Measurements from ENCODE around the gene TTBK1.

TTBK1 gene

DNA sequence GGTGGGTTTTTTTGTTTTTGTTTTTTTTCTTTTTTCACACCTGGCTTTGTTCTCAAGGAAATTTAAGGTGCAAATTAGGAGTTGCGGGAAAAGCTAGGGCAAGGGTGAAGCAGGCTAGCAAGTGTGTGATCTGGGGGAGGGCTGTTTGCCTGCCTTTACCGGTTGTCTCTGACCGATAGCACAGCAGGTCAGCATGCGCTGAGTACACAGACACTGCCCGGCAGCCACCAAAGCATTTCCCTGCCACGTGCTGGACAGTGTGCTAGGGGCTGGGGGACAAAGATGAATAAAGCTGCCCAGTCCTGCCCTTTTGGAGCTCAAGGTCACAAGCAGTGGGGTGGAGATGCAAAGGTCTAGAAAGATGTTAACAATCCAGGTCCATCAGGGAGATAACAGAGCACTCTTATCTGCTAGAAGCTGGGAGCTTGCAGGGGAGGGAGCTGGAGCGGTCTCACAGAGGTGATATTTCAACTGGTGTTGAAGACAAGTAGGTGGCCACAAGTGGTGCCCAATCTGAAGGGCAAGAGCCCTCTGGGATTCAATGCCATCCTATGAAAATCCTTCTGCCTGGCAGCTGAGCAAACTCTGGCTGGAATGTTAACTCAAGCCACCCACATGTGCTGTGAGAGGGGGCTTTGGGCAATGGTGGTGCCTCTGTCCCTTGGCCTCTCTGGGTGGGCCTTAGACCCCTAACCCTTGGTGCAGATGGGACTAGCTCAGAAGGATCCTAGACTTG is 24.5 kb downstream of the TTBK1 start:
- no peak overlapping the region for H3K9ac ChIP-seq (ENCODE audit: low read length)
- H3K4me1 ChIP-seq (ENCODE audit: control insufficient read depth in 1 of 2, insufficient read depth in 2 of 2, low read length in 2 of 2): peaks cover 4 to 8% of the 10 kb centered on the region in 2 experiments
- H2BK12ac ChIP-seq (ENCODE audit: low read length): no peak overlapping the region
- H2AK5ac ChIP-seq (ENCODE audit: low read length): no peak overlapping the region
- no peak overlapping the region for H2BK120ac ChIP-seq (ENCODE audit: insufficient read depth, low read length, poor library complexity)
- H3K36me3 ChIP-seq (ENCODE audit: control insufficient read depth in 1 of 2, insufficient read depth in 2 of 2, low read length in 2 of 2): no peaks in the 10 kb centered on the region
- no peak overlapping the region for H4K8ac ChIP-seq (ENCODE audit: low read depth, low read length)
- no peak overlapping the region for H3K27ac ChIP-seq (ENCODE audit: low read depth, low read length)
- H2BK5ac ChIP-seq (ENCODE audit: low read depth, low read length, poor library complexity): no peak overlapping the region
- no peak overlapping the region for H3K4ac ChIP-seq (ENCODE audit: low read depth, low read length)
- no peak overlapping the region for H3K23ac ChIP-seq (ENCODE audit: low read length)
- no peak overlapping the region for H3K4me2 ChIP-seq (ENCODE audit: low read length)
- H2AFZ ChIP-seq (ENCODE audit: insufficient read depth, low read length, poor library complexity): no peak overlapping the region
- no peaks in the 10 kb centered on the region for H3K79me1 ChIP-seq (ENCODE audit: low read length)
- DNase-seq: no peak
- no peak overlapping the region for H4K12ac ChIP-seq (ENCODE audit: low read depth, low read length)
- H3K14ac ChIP-seq (ENCODE audit: low read length): no peak overlapping the region
- H3K18ac ChIP-seq (ENCODE audit: low read length): no peak overlapping the region
- H4K91ac ChIP-seq (ENCODE audit: low read depth, low read length): no peak overlapping the region
- no peaks in the 10 kb centered on the region for H3K79me2 ChIP-seq (ENCODE audit: control insufficient read depth, insufficient read depth, low read length, poor library complexity)
- no peaks in the 10 kb centered on the region for H3K9me3 ChIP-seq (ENCODE audit: insufficient read depth, low read depth, low read length)
- H3K4me3 ChIP-seq (ENCODE audit: low read depth, low read length): no peak overlapping the region
- no CpG with 5 or more reads among the region's 7 CpGs for WGBS (ENCODE audit: extremely low coverage, insufficient coverage, insufficient read length)
- H3K27me3 ChIP-seq (ENCODE audit: insufficient read depth, low read length): no peaks in the 10 kb centered on the region

DNA sequence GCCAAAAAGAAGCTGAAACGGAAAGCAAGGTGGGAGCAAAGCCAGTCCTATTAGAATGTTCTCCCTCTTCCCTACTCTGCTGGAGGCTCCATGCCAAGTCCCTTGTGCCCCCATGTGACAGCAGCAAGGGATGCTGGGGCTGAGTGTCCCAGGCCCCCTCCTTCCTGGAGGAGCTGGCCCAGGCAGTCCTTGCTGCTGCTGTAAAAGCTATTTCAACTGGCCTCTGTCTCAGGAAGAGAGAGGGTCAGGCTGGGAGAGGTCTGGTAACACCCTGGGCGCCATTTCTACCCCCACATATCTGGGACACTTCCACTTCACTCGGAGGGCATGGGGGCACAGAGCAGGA is 25.0 kb downstream of the TTBK1 start:
- H3K9ac ChIP-seq (ENCODE audit: low read length): no peak overlapping the region

DNA sequence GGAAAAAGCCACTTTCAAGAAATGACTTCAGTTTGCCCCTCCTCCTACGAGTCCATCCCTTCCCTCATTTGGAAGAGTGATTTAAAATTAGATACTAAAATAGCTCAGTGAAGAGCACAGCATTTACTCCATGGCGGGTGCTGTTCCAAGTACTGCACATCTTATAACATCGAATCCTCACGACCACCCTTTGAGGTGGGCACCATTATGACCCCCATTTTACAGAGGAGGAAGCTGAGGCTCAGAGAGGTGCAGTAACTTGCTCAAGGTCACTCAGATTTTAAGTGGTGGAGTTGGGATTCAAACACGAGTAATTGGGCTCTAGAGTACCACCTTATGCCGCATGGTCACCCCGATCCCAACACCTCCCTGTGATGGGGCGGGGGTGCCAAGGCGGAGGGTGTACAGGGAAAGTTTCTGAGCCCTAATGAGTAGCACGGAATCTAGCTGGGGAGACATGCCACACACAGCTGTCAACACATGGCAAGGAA is 25.5 kb downstream of the TTBK1 start:
- H3K23ac ChIP-seq (ENCODE audit: low read length): no peak overlapping the region
- H3K27ac ChIP-seq (ENCODE audit: low read depth, low read length): no peak overlapping the region
- H2BK120ac ChIP-seq (ENCODE audit: insufficient read depth, low read length, poor library complexity): no peak overlapping the region
- H3K9ac ChIP-seq (ENCODE audit: low read length): no peak overlapping the region
- no peak overlapping the region for H3K4me3 ChIP-seq (ENCODE audit: low read depth, low read length)
- no peak overlapping the region for H2AK5ac ChIP-seq (ENCODE audit: low read length)
- peaks cover 6% of the 10 kb centered on the region for H3K27me3 ChIP-seq (ENCODE audit: insufficient read depth, low read length)
- H2AFZ ChIP-seq (ENCODE audit: insufficient read depth, low read length, poor library complexity): no peak overlapping the region
- H3K79me2 ChIP-seq (ENCODE audit: control insufficient read depth, insufficient read depth, low read length, poor library complexity): no peaks in the 10 kb centered on the region
- no peak overlapping the region for H3K14ac ChIP-seq (ENCODE audit: low read length)
- no peak overlapping the region for H4K8ac ChIP-seq (ENCODE audit: low read depth, low read length)
- H3K4me2 ChIP-seq (ENCODE audit: low read length): no peak overlapping the region
- no peaks in the 10 kb centered on the region for H3K36me3 ChIP-seq (ENCODE audit: control insufficient read depth in 1 of 2, insufficient read depth in 2 of 2, low read length in 2 of 2)
- no peak overlapping the region for H3K18ac ChIP-seq (ENCODE audit: low read length)
- H3K79me1 ChIP-seq (ENCODE audit: low read length): no peaks in the 10 kb centered on the region
- H3K4me1 ChIP-seq (ENCODE audit: control insufficient read depth in 1 of 2, insufficient read depth in 2 of 2, low read length in 2 of 2): peaks cover 4 to 8% of the 10 kb centered on the region in 2 experiments
- no peak overlapping the region for H4K91ac ChIP-seq (ENCODE audit: low read depth, low read length)
- H3K4ac ChIP-seq (ENCODE audit: low read depth, low read length): no peak overlapping the region
- no peak overlapping the region for H2BK5ac ChIP-seq (ENCODE audit: low read depth, low read length, poor library complexity)
- H2BK12ac ChIP-seq (ENCODE audit: low read length): no peak overlapping the region
- no CpG with 5 or more reads among the region's 10 CpGs for WGBS (ENCODE audit: extremely low coverage, insufficient coverage, insufficient read length)
- H4K12ac ChIP-seq (ENCODE audit: low read depth, low read length): no peak overlapping the region
- H3K9me3 ChIP-seq (ENCODE audit: insufficient read depth, low read depth, low read length): peaks cover 2% of the 10 kb centered on the region
- no peak for DNase-seq

More for the DNA sequence above, 25.0 kb downstream of the TTBK1 start:
- Histone ChIP-seq H3K4me1 (ENCODE audit: control insufficient read depth in 1 of 2, insufficient read depth in 2 of 2, low read length in 2 of 2) (peaks cover 4 to 8% of the 10 kb centered on the region in 2 experiments), H3K18ac (ENCODE audit: low read length) (no peak overlapping the region), H2AFZ (ENCODE audit: insufficient read depth, low read length, poor library complexity) (no peak overlapping the region), H3K27me3 (ENCODE audit: insufficient read depth, low read length) (peaks cover 3% of the 10 kb centered on the region), H3K79me1 (ENCODE audit: low read length) (no peaks in the 10 kb centered on the region), H3K27ac (ENCODE audit: low read depth, low read length) (no peak overlapping the region), H3K23ac (ENCODE audit: low read length) (no peak overlapping the region), H2BK12ac (ENCODE audit: low read length) (no peak overlapping the region), H3K14ac (ENCODE audit: low read length) (no peak overlapping the region), H3K79me2 (ENCODE audit: control insufficient read depth, insufficient read depth, low read length, poor library complexity) (no peaks in the 10 kb centered on the region), H3K4me3 (ENCODE audit: low read depth, low read length) (no peak overlapping the region), H2BK120ac (ENCODE audit: insufficient read depth, low read length, poor library complexity) (no peak overlapping the region), H3K36me3 (ENCODE audit: control insufficient read depth in 1 of 2, insufficient read depth in 2 of 2, low read length in 2 of 2) (no peaks in the 10 kb centered on the region), H3K9me3 (ENCODE audit: insufficient read depth, low read depth, low read length) (no peaks in the 10 kb centered on the region), H2AK5ac (ENCODE audit: low read length) (no peak overlapping the region), H4K12ac (ENCODE audit: low read depth, low read length) (no peak overlapping the region), H3K4ac (ENCODE audit: low read depth, low read length) (no peak overlapping the region), H2BK5ac (ENCODE audit: low read depth, low read length, poor library complexity) (no peak overlapping the region), H4K8ac (ENCODE audit: low read depth, low read length) (no peak overlapping the region), H3K4me2 (ENCODE audit: low read length) (no peak overlapping the region), H4K91ac (ENCODE audit: low read depth, low read length) (no peak overlapping the region)
- WGBS (ENCODE audit: extremely low coverage, insufficient coverage, insufficient read length): no CpG with 5 or more reads among the region's 3 CpGs
- no peak for DNase-seq

DNA sequence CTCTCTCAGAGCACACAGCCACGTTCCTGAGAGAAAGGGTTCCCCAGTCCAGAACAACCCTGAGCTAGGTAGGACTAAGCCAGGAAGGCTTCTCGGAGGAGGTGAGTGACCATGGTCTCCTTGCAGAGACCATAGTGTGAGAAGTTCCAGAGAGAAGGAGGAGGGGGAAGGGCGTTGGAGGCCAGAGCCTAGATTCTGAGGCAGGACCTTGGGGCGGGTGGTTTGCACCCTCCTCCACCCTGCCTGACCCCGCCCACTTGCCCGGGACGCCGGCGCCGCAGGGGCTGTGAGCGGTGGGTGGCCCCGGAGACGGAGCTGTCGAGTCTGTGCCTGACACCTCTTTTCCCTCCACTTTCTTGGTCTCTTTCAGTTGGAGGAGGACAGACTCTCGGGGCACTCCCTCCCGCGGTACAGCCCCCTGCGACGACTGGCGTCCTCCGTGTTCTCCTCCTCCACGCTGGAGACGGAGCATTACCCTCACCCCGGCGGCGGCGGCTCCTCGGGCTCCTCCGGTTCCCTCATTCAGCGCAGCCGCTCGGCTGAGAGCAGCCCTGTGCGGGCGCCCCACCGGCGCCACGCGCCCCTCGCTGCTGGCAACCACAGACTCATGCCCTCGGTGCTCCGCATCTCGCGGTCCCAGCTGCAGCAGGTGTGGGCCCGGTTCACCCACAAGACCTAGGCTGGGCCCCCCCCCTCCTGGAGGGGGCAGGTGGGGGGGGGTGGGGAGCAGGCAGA is 26.2 kb downstream of the TTBK1 start:
- H3K4me1 ChIP-seq (ENCODE audit: control insufficient read depth in 1 of 2, insufficient read depth in 2 of 2, low read length in 2 of 2): peaks cover 4 to 8% of the 10 kb centered on the region in 2 experiments
- no peak overlapping the region for H3K4me3 ChIP-seq (ENCODE audit: low read depth, low read length)
- H2AK5ac ChIP-seq (ENCODE audit: low read length): no peak overlapping the region
- no peak overlapping the region for H2AFZ ChIP-seq (ENCODE audit: insufficient read depth, low read length, poor library complexity)
- H3K18ac ChIP-seq (ENCODE audit: low read length): no peak overlapping the region
- DNase-seq: peak in 1 of 2 donors; percentile 8
- peak overlapping the region; percentile 51 for H3K4me2 ChIP-seq (ENCODE audit: low read length)
- no peak overlapping the region for H3K14ac ChIP-seq (ENCODE audit: low read length)
- H2BK12ac ChIP-seq (ENCODE audit: low read length): no peak overlapping the region
- no CpG with 5 or more reads among the region's 44 CpGs for WGBS (ENCODE audit: extremely low coverage, insufficient coverage, insufficient read length)
- H3K36me3 ChIP-seq (ENCODE audit: control insufficient read depth in 1 of 2, insufficient read depth in 2 of 2, low read length in 2 of 2): no peaks in the 10 kb centered on the region
- no peak overlapping the region for H4K12ac ChIP-seq (ENCODE audit: low read depth, low read length)
- H3K23ac ChIP-seq (ENCODE audit: low read length): no peak overlapping the region
- H3K9me3 ChIP-seq (ENCODE audit: insufficient read depth, low read depth, low read length): peaks cover 6% of the 10 kb centered on the region
- H3K9ac ChIP-seq (ENCODE audit: low read length): no peak overlapping the region
- no peak overlapping the region for H4K91ac ChIP-seq (ENCODE audit: low read depth, low read length)
- no peak overlapping the region for H4K8ac ChIP-seq (ENCODE audit: low read depth, low read length)
- no peak overlapping the region for H2BK120ac ChIP-seq (ENCODE audit: insufficient read depth, low read length, poor library complexity)
- H2BK5ac ChIP-seq (ENCODE audit: low read depth, low read length, poor library complexity): no peak overlapping the region
- H3K79me1 ChIP-seq (ENCODE audit: low read length): no peaks in the 10 kb centered on the region
- no peak overlapping the region for H3K27ac ChIP-seq (ENCODE audit: low read depth, low read length)
- H3K4ac ChIP-seq (ENCODE audit: low read depth, low read length): no peak overlapping the region
- peaks cover 12% of the 10 kb centered on the region for H3K27me3 ChIP-seq (ENCODE audit: insufficient read depth, low read length)
- no peaks in the 10 kb centered on the region for H3K79me2 ChIP-seq (ENCODE audit: control insufficient read depth, insufficient read depth, low read length, poor library complexity)

Data from trophoblast cell (in vitro differentiated cells and primary cell).